Erythroblast (primary cell): Measurements from ENCODE around the gene ACP4.

ENCODE experiments used
- GATA1 ChIP-seq: IDR thresholded peaks from 2 replicates; pipeline ENCODE4 v1.6.1; 2011; ENCODE audit warnings: low read depth, mild to moderate bottlenecking, control low read depth, low read length, moderate library complexity
- POLR2A ChIP-seq: IDR thresholded peaks from 2 replicates; pipeline ENCODE4 v1.6.1; 2011; ENCODE audit warnings: mild to moderate bottlenecking, low read length

- TF ChIP-seq POLR2A (no peak), GATA1 (no peak)
Measured at GRCh38 chr19:50759886-50760285, 30.3 kb upstream of the ACP4 start.
